GM21528 (cell line): ENCODE results near the gene REEP1.

Experiments used
- ATAC-seq: cut with Tn5 transposase; IDR thresholded peaks from one replicate; pipeline ENCODE4 v1.9.1; 2021; ENCODE audit warnings: mild to moderate bottlenecking, moderate library complexity; ENCODE audit not compliant: unreplicated experiment, low FRiP score

REEP1 gene

DNA sequence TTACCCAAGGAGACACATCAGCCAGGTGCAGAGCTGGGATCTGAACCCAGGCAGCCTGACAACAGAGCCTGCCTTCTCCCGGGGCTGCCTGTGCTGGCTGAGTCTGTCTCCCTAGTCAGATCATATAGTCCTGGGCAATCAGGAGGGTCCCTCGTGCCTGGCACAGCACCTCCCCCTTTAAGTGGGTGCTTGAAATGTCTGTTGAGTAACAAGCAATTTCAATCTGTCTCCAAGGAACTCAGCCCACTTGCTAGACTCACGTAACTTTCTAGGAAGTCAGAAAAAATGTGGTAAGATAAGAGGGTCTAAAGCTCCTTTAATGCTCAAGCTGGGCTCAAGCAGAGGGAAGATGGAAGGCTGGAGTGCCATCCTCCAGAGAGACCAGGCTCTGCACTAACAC lies 51.9 kb downstream of the REEP1 start:
- ATAC-seq, result no peak

GRCh38 chr2:86284987-86285386 lies 52.4 kb downstream of the REEP1 start:
- ATAC-seq, result no peak

GRCh38 chr2:86284401-86284841 lies 53.0 kb downstream of the REEP1 start:
- no peak for ATAC-seq

DNA sequence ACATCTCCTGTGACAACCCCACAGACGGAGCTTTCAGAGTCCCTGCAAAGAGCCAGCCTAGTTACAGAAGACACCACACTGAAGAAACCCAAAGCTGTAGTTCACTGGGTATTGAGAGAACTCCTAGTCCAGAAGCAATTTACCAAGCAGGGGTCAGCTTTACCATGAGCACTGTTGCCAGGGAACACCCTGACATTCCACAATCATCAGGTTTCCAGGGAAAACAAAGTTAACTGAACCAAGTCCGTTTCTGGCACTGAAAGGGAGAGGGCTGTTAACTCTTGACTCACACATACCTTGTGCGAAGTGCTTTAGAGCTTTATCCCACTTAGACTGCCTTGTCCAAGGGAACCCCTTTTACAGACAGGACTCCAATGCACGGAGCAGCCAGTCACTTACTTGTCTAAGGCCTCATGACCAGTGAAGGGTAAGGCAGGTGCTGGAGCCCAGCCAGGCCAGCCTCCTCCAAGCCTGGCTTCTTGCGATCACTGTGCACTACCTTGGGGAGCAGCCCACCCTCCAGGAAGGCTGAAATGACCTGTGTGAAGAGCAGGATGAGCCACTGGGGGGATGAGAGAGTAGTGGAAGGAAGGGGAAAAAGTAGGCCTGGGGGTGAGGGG lies 53.9 kb downstream of the REEP1 start:
- no peak for ATAC-seq

DNA sequence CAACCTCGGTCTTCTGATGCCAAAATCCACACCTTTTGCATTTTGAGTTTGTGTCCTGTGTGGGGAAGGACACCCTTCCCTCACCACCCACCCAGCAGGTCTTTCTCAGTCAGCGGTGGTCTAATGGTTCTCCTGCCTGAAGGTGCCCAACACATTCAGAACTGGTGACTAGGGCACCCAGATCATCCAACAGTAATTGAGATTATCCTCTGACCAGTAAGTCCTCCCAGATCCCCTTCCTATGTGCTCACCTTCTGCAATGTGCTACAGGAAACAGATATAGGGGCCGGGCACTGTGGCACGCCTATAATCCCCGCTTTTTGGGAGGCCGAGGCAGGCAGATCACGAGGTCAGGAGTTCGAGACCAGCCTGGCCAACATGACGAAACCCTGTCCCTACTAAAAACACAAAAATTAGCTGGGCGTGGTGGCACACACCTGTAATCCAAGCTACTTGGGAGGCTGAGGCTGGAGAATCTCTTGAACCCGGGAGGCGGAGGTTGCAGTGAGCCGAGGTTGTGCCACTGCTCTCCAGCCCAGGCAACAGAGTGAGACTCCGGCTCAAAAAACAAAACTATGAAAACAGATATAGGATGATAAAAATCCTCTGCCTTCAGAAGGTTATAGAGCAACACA lies 56.2 kb downstream of the REEP1 start:
- ATAC-seq, result no peak

- ATAC-seq, result no peak
Observed at GRCh38 chr2:86280191-86280667, 57.2 kb downstream of the REEP1 start.

DNA sequence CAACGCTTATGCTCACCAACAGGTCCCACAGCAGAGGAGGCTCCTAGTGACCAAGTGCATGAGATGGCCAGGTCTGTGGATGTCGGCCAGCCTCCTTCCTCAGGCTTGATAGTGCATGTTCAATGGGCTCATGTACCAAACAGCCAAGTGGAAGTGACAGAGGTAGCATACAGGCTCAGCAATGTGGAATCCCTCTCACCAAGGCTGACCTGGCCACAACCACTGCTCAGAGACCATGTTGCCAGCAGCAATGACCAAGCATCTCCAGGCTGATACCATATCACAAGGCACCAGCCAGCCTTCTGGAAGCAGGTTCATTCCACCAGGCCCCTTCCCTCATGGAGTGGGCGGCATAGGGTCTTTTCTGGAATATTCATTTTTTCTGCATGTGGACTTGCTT lies 61.5 kb downstream of the REEP1 start:
- no peak for ATAC-seq

DNA sequence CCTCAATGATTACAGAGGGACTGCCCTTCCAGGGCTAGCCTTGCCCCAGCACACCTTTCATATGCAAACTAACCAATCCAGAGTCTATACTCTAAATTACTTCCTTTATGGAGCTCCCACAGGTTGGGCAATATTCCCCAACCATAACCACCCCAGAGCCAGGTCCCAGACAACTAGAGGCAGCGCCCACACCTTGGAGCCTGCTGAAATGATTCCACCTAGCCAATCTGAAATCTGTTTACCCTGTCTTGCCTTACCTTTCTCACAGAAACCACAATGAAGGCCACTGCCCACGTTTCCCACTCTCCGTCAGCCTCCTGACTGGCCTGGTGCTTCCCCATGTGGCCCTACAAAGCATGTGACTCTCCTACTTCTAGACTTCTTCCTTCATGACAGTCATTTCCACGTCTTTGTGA lies 62.0 kb downstream of the REEP1 start:
- ATAC-seq, result no peak

- ATAC-seq, result no peak
Observed at GRCh38 chr2:86274918-86275275, 62.5 kb downstream of the REEP1 start.

- no peak for ATAC-seq
Observed at GRCh38 chr2:86274265-86274917, 63.0 kb downstream of the REEP1 start.

DNA sequence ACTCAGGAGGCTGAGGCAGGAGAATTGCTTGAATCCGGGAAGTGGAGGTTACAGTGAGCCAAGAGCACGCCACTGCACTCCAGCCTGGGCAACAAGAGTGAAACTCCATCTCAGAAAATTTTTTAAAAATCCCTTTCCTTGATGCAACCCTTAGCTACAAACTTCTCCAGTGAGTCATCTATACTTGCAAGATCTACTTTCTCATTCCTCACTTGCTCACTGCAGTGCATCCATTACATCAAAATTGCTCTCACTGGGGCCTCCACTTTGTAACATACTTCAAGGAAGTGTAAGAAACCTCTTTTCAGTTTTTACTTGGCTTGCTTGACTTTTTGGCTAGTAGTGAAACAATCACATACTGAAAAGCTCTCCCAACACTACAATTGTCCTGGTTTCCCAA lies 65.3 kb downstream of the REEP1 start:
- ATAC-seq, result no peak

DNA sequence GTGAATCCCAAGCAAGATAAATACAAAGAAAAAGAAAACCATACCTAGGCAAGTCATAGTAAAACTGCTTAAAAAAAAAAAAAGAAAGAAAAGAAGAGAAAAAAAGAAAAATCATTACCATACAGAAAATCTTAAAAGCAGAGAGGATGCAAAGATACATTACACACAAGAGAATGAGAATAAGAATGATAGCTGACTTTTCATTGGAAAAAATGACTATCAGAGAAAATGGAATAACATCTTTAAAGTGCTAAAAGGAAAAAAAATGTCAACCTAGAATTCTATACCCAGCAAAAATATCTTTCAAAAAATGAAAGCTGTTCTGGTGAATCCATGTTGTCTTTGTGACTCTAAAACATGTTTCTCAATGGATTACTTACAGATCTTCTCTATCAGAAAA lies 66.2 kb downstream of the REEP1 start:
- ATAC-seq, result no peak

- ATAC-seq, result no peak
Observed at GRCh38 chr2:86263956-86264355, 73.5 kb downstream of the REEP1 start.

GRCh38 chr2:86260978-86261377 lies 76.4 kb downstream of the REEP1 start:
- no peak for ATAC-seq

- ATAC-seq, result no peak
Observed at GRCh38 chr2:86258106-86258505, 79.3 kb downstream of the REEP1 start.

DNA sequence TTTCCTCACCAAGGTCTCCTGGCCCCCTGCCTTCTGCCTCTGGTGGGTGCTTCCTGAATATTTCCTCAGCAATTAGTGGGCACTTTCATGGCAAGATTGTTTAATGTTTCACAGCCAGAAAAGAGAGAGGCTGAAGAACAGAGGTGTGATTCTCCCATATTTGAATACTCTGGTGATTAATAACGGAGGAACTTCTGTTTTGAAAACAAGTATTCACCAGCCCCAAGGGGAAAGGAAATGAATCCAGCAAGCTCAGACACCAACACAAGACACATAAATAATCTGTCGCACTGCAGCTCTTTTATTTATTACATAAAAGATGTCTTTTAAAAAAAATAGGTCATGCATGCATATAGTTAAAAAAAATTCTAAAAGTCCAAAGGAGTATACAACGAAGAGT lies 80.4 kb downstream of the REEP1 start:
- no peak for ATAC-seq

- ATAC-seq, result no peak
Observed at GRCh38 chr2:86256300-86256699, 81.1 kb downstream of the REEP1 start.

DNA sequence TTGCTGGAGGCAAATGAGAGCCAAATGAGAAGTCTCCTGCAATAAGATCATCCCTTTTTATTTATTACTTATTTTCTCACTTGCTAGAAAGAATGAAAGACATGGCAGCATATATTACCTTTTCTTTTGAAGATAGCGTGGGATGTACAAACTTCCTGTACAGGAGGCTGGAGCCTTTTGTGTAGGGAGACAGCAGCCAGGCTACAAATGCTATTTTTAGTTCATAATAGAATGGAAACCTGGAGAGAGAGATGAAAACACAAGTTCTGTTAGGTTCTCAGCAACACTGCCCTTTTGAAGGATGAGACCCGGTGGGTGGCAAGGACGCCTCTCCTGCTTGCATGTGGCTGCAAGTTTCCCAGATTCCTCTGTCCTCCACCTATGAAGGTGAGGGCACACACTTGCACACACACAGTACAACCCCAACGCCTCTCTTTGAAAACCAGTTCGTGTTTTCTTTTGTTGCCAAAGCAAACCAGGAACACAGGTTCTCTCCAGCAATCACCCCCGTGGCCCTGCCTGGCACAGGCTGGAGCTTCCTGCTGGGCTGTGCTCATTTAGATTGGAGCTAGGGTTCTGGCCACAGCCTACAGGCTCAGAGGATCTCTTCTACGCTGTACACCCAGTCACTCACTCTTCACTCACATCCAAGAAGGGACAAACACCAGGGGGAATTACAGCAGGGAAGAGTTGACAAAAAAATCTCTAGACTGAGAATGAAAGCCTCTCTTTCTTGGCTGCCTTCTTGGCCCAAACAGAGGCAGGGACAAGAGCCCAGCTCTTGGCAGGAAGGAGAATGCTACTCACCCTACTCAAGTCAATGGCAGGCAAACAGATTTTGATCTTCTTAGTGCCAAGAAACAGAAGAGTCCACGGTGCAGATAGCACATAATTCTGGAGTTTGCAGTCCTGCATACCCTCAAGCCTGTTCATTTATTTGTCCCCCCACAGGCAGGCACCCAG lies 82.6 kb downstream of the REEP1 start:
- ATAC-seq, result no peak

- ATAC-seq, result no peak
Observed at GRCh38 chr2:86253424-86253823, 84.0 kb downstream of the REEP1 start.

- no peak for ATAC-seq
Observed at GRCh38 chr2:86251840-86252266, 85.6 kb downstream of the REEP1 start.
